H1 (cell line): ENCODE results near the gene TRIM10. TPM values are rescaled to one million over a fixed set of nuclear protein-coding genes. Genes with fewer than 3 reads are reported as not detected.

Experiments
- CTCF ChIA-PET: fragments of 300-600 bp; sonication (Branson Sonifier 250); formaldehyde crosslinking; loops from one replicate; lab custom pipeline; 2021; ENCODE audit not compliant: partially characterized antibody; lab: Charles Lee
- POLR2A ChIA-PET: fragments of 300-600 bp; sonication (Branson Sonifier 250); formaldehyde crosslinking; loops from one replicate; lab custom pipeline; 2021; ENCODE audit warnings: inconsistent platforms; ENCODE audit not compliant: partially characterized antibody; lab: Charles Lee
- DNase-seq, 2 experiments: peaks; one replicate each; pipeline versions ENCODE4 v3.0.0 to v3.0.0-alpha.2; 2010 to 2022; ENCODE audit warnings: low spot score in 2 of 2, low read depth in 1 of 2, mixed read lengths in 1 of 2
- FAIRE-seq: peaks from 2 replicates; lab custom pipeline; 2011; peaks lifted over from hg19 to GRCh38; lab: Jason Lieb, UNC
- H2AFZ ChIP-seq: 2 replicates; pipeline ENCODE4 v1.8.1; 2012; ENCODE audit warnings: low read length, inconsistent platforms
- H2AK5ac ChIP-seq: 2 replicates; pipeline ENCODE4 v1.6.1; 2013; ENCODE audit warnings: low read depth, low read length
- H2BK120ac ChIP-seq: replicated peaks from 2 replicates; pipeline ENCODE3; 2013; ENCODE audit warnings: low read depth, low read length, inconsistent platforms
- H2BK12ac ChIP-seq: 2 replicates; pipeline ENCODE4 v1.6.1; 2013; ENCODE audit warnings: low read depth, low read length
- H2BK15ac ChIP-seq: 2 replicates; pipeline ENCODE4 v1.6.1; 2013; ENCODE audit warnings: low read length
- H2BK20ac ChIP-seq: 2 replicates; pipeline ENCODE4 v1.6.1; 2013; ENCODE audit warnings: low read length
- H2BK5ac ChIP-seq: 2 replicates; pipeline ENCODE4 v1.6.1; 2013; ENCODE audit warnings: low read depth, low read length
- H3K14ac ChIP-seq: 2 replicates; pipeline ENCODE4 v1.6.1; 2013; ENCODE audit warnings: inconsistent platforms; ENCODE audit not compliant: insufficient read length
- H3K18ac ChIP-seq: 2 replicates; pipeline ENCODE4 v1.6.1; 2013; ENCODE audit warnings: low read length; ENCODE audit errors: extremely low read depth
- H3K23ac ChIP-seq: 2 replicates; pipeline ENCODE4 v1.6.1; 2013; ENCODE audit warnings: inconsistent platforms; ENCODE audit not compliant: insufficient read length
- H3K23me2 ChIP-seq: 2 replicates; pipeline ENCODE4 v1.6.1; 2013; ENCODE audit warnings: low read depth, low read length
- H3K27ac ChIP-seq: 2 replicates; pipeline ENCODE4 v1.6.1; 2011; ENCODE audit warnings: low read depth, low read length, inconsistent platforms
- H3K27me3 ChIP-seq, 4 experiments: replicated peaks in 1 of 4; 1 replicate in 1 of 4; 2 replicates in 3 of 4; pipeline versions ENCODE4 v1.6.1 to v1.8.1; 2011 to 2013; ENCODE audit warnings: low read length in 3 of 4, mild to moderate bottlenecking in 3 of 4, inconsistent platforms in 2 of 4, mixed read lengths in 2 of 4, moderate library complexity in 1 of 4; ENCODE audit not compliant: control insufficient read depth in 3 of 4, insufficient read depth in 3 of 4; ENCODE audit errors: extremely low read depth in 1 of 4
- H3K36me3 ChIP-seq, 4 experiments: 2 replicates each; pipeline versions ENCODE4 v1.6.1 to v1.8.1; 2011 to 2013; ENCODE audit warnings: mild to moderate bottlenecking in 4 of 4, low read length in 3 of 4, moderate library complexity in 2 of 4, control low read depth in 1 of 4, inconsistent platforms in 1 of 4; ENCODE audit not compliant: insufficient read depth in 4 of 4, control insufficient read depth in 2 of 4
- H3K4ac ChIP-seq: replicated peaks from 2 replicates; pipeline ENCODE3; 2013; ENCODE audit warnings: low read length, low read depth, mixed read lengths, inconsistent platforms; ENCODE audit not compliant: insufficient read length
- H3K4me1 ChIP-seq, 4 experiments: replicated peaks in 1 of 4; 1 replicate in 1 of 4; 2 replicates in 3 of 4; pipeline versions ENCODE4 v1.6.1 to v1.8.1; 2011 to 2013; ENCODE audit warnings: low read length in 3 of 4, inconsistent platforms in 2 of 4, mixed read lengths in 1 of 4; ENCODE audit not compliant: insufficient read depth in 4 of 4, control insufficient read depth in 3 of 4
- H3K4me2 ChIP-seq, 2 experiments: 2 replicates each; pipeline versions ENCODE4 v1.6.1 to v1.8.1; 2011 to 2013; ENCODE audit warnings: low read depth in 2 of 2, low read length in 2 of 2, control low read depth in 1 of 2, inconsistent platforms in 1 of 2, mild to moderate bottlenecking in 1 of 2; ENCODE audit not compliant: insufficient read depth in 1 of 2
- H3K4me3 ChIP-seq, 4 experiments: fragments of 200-600, 300-600 bp in 1 of 4; sonication (generic), shearing (Covaris generic), sonication (Bioruptor Twin) in 1 of 4; 2 replicates each; pipeline versions ENCODE4 v1.5.1 to v1.8.1; 2011 to 2016; ENCODE audit warnings: low read length in 4 of 4, low read depth in 3 of 4, control low read depth in 2 of 4, inconsistent platforms in 2 of 4, mild to moderate bottlenecking in 2 of 4, mixed read lengths in 1 of 4, moderate library complexity in 1 of 4; ENCODE audit not compliant: insufficient read depth in 2 of 4; ENCODE audit errors: extremely low read depth in 1 of 4
- H3K56ac ChIP-seq: replicated peaks from 2 replicates; pipeline ENCODE3; 2013; ENCODE audit warnings: low read depth, mild to moderate bottlenecking, mixed read lengths, low read length, inconsistent platforms; ENCODE audit not compliant: insufficient read length
- H3K79me1 ChIP-seq: 2 replicates; pipeline ENCODE4 v1.6.1; 2013; ENCODE audit warnings: low read depth, low read length, control low read depth
- H3K79me2 ChIP-seq, 2 experiments: 2 replicates each; pipeline versions ENCODE4 v1.6.1 to v1.8.1; 2012 to 2013; ENCODE audit warnings: low read length in 2 of 2, mild to moderate bottlenecking in 2 of 2, inconsistent platforms in 1 of 2; ENCODE audit not compliant: insufficient read depth in 2 of 2, control insufficient read depth in 1 of 2
- H3K9ac ChIP-seq, 4 experiments: replicated peaks in 1 of 4; 1 replicate in 1 of 4; 2 replicates in 3 of 4; pipeline versions ENCODE4 v1.6.1 to v1.8.1; 2011 to 2013; ENCODE audit warnings: low read depth in 3 of 4, low read length in 3 of 4, control low read depth in 2 of 4, mild to moderate bottlenecking in 2 of 4, moderate library complexity in 2 of 4, inconsistent platforms in 1 of 4; ENCODE audit errors: extremely low read depth in 1 of 4
- H3K9me3 ChIP-seq, 2 experiments: 2 replicates each; pipeline versions ENCODE4 v1.6.1 to v1.8.1; 2012 to 2013; ENCODE audit warnings: mild to moderate bottlenecking in 2 of 2, moderate library complexity in 2 of 2, control low read depth in 1 of 2, inconsistent platforms in 1 of 2, low read depth in 1 of 2, low read length in 1 of 2, mixed read lengths in 1 of 2; ENCODE audit not compliant: insufficient read depth in 2 of 2
- H4K20me1 ChIP-seq, 2 experiments: replicated peaks in 1 of 2; 2 replicates each; pipeline versions ENCODE3 to v1.8.1; 2011 to 2013; ENCODE audit warnings: inconsistent platforms in 2 of 2, low read length in 2 of 2, mild to moderate bottlenecking in 1 of 2; ENCODE audit not compliant: insufficient read depth in 2 of 2, control insufficient read depth in 1 of 2
- H4K5ac ChIP-seq: 2 replicates; pipeline ENCODE4 v1.6.1; 2013; ENCODE audit warnings: low read length, low read depth, mixed read lengths, inconsistent platforms; ENCODE audit not compliant: insufficient read length
- H4K8ac ChIP-seq: 2 replicates; pipeline ENCODE4 v1.8.0; 2013; ENCODE audit warnings: mild to moderate bottlenecking, moderate library complexity, low read length, inconsistent platforms; ENCODE audit not compliant: insufficient read depth; ENCODE audit errors: extremely low read depth
- H4K91ac ChIP-seq: replicated peaks from 2 replicates; pipeline ENCODE3; 2013; ENCODE audit warnings: low read length, mixed read lengths, inconsistent platforms; ENCODE audit not compliant: insufficient read length
- WGBS, 2 experiments: shearing (Covaris generic) in 1 of 2; methylation state at CpG; one replicate each; pipeline versions ENCODE4 v1.1.6 to v1.1.7; 2013 to 2015; ENCODE audit warnings: low lambda C conversion rate in 2 of 2, mixed read lengths in 2 of 2, inconsistent platforms in 1 of 2, low coverage in 1 of 2, missing lambda C conversion rate in 1 of 2; ENCODE audit not compliant: insufficient replicate concordance in 2 of 2, insufficient coverage in 1 of 2, insufficient read length in 1 of 2; ENCODE audit errors: extremely low coverage in 1 of 2, missing lambda C conversion rate in 1 of 2; 5-methylcytosine and 5-hydroxymethylcytosine counted together
- polyA plus RNA-seq, 7 experiments: library from polyadenylated mRNA; depleted of rRNA in 3 of 7; stranded (reverse) in 5 of 7; unstranded in 2 of 7; fragments of >200 nt in 5 of 7; fragments of 200-250 nt in 2 of 7; gene quantifications; 1 replicate in 5 of 7; 2 replicates in 1 of 7; 4 replicates in 1 of 7; pipeline versions ENCODE4 v1.2.1 to v1.2.3, GENCODE V29; 2011 to 2013; ENCODE audit warnings: missing spikeins in 2 of 7, mixed read lengths in 2 of 7
- total RNA-seq: library from RNA; stranded (reverse); fragmentation: NEBNext Ultra II Directional; extraction: Animal tissue kit (Norgen Biotek cat#: 25700); gene quantifications from 2 replicates; pipeline ENCODE4 v1.2.1, GENCODE V29; 2021
- TF ChIP-seq, protein P1 (sequence below): IDR thresholded peaks from 2 replicates; pipeline ENCODE4 v1.6.1; 2011; ENCODE audit warnings: low read depth, mild to moderate bottlenecking, low read length; ENCODE audit not compliant: insufficient read depth

TRIM10 gene
- total and polyA plus RNA-seq, 2 of the 8 experiments (the other 6 are each of a cell fraction or from before 2014, with no cell fraction given), result 0.06 TPM; not detected in 1

DNA sequence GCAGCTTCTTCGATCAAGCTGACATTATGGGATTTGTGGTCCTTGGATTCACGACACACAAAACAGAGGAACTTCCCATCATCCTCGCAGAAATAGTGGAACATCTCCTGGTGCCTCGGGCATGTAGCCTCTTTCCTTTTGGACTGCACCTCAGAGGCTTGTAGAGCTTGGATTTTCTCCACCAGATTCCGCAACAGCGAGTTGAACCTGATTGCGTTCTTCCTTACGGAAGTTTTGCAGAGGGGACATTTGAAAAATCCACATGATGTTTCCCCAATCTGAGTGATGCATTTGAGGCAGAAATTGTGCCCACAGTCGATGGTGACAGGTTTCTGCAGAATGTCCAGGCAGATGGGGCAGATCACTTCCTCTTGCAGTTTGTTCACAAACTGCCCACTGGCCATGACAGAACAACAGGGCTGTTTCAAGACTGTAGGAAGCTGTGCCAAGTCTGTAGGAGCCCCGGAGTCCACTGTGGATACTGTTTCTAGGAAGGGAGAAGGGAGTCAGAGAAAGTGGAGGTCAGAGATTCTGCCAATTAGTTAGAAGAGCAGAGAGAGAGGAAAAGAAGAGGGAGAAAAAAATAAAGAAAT lies 48.5 kb downstream of the TRIM10 start:
- WGBS, 2 experiments, result 92% methylated on average over 10 of the region's 10 CpGs; no CpG with 5 or more reads in 1 of the 2 experiments
- POLR2A ChIA-PET, result interaction anchor here (1.6 kb wide), 1 partner anchor 11 kb away, joined by 4 read pairs; no protein-coding TSS in a partner anchor
- no peak overlapping the region for H3K23ac ChIP-seq
- TF ChIP-seq, protein P1, sequence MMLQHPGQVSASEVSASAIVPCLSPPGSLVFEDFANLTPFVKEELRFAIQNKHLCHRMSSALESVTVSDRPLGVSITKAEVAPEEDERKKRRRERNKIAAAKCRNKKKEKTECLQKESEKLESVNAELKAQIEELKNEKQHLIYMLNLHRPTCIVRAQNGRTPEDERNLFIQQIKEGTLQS, result no peak

More for the DNA sequence above, 48.5 kb downstream of the TRIM10 start:
- no peak overlapping the region for H2BK120ac ChIP-seq
- H3K9ac ChIP-seq, result no peak overlapping the region
- H3K4me3 ChIP-seq, result no peak overlapping the region
- no peaks in the 10 kb centered on the region for H3K23me2 ChIP-seq
- H3K56ac ChIP-seq, result no peak overlapping the region
- no peak overlapping the region for H3K4me2 ChIP-seq
- H2BK5ac ChIP-seq, result no peak overlapping the region
- H4K5ac ChIP-seq, result no peak overlapping the region
- no peak overlapping the region for H3K18ac ChIP-seq
- no peak overlapping the region for H2BK15ac ChIP-seq
- H2BK12ac ChIP-seq, result no peak overlapping the region
- no peak overlapping the region for H2AK5ac ChIP-seq
- H3K27ac ChIP-seq, result no peak overlapping the region
- no peaks in the 10 kb centered on the region for H4K20me1 ChIP-seq
- no peaks in the 10 kb centered on the region for H3K79me1 ChIP-seq
- no peaks in the 10 kb centered on the region for H3K79me2 ChIP-seq
- H3K4me1 ChIP-seq, result no peaks in the 10 kb centered on the region
- CTCF ChIA-PET, result interaction anchor here (1.6 to 3.6 kb wide), 5 partner anchors 9 to 19 kb away, joined by 4 to 23 read pairs (median 12); no protein-coding TSS in a partner anchor
- no peak overlapping the region for H2AFZ ChIP-seq
- no peak for DNase-seq
- H3K4ac ChIP-seq, result no peak overlapping the region
- no peak overlapping the region for H2BK20ac ChIP-seq
- H3K36me3 ChIP-seq, result no peaks in the 10 kb centered on the region
- no peak for FAIRE-seq
- no peak overlapping the region for H3K14ac ChIP-seq
- H4K91ac ChIP-seq, result no peak overlapping the region
- H3K9me3 ChIP-seq, result no peaks in the 10 kb centered on the region
- H3K27me3 ChIP-seq, result peaks cover 0 to 13% (median 7%) of the 10 kb centered on the region in 4 experiments; a peak in 5 of 7 replicates
- H4K8ac ChIP-seq, result no peak overlapping the region
